HG03066 (cell line): ENCODE data around the gene POLR1C.
A peak's percentile ranks its signal among the peaks of the same experiment; 100 is the strongest.
"Not testable (repeated sequence)": the region's sequence is repeated elsewhere in the genome, so short reads cannot be mapped to it uniquely, and the experiment has no call there.

Experiments used
- ATAC-seq: cut with Tn5 transposase; IDR thresholded peaks from one replicate; pipeline ENCODE4 v1.9.1; 2021; ENCODE audit warnings: low read depth; ENCODE audit not compliant: unreplicated experiment

Gene POLR1C

DNA sequence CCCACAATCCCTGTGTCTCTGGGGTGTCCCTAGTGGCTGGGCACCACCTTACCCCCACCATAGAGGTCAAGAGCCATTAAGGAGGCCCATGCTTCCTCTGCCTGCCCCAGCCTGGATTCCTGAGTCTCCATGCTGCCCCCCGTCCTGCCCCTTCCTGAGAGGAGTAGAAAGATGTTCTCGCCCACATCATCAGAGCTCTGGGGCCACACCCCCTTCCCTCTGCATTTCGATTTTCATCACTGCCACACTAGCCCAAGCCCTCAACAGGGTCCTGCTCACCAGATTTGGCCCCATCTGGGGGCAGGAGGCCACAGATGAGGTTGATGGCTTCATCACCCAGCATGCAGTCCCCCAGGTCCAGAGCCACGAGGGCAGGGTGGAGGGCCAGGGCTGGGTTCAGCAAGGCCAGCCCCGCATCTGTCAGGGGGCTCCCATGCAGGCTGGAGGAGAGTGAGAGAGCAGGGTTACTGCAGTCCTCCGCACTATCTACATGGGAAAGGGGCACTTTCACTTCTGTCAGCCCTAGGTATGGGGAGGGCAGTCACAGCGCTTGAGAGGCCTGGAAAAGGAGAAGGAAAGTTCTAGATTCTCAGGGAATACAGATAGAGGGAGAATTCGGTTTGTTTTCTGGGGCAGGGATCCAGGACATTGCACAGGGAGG is 8.3 kb upstream of the POLR1C start:
- ATAC-seq, result no peak

DNA sequence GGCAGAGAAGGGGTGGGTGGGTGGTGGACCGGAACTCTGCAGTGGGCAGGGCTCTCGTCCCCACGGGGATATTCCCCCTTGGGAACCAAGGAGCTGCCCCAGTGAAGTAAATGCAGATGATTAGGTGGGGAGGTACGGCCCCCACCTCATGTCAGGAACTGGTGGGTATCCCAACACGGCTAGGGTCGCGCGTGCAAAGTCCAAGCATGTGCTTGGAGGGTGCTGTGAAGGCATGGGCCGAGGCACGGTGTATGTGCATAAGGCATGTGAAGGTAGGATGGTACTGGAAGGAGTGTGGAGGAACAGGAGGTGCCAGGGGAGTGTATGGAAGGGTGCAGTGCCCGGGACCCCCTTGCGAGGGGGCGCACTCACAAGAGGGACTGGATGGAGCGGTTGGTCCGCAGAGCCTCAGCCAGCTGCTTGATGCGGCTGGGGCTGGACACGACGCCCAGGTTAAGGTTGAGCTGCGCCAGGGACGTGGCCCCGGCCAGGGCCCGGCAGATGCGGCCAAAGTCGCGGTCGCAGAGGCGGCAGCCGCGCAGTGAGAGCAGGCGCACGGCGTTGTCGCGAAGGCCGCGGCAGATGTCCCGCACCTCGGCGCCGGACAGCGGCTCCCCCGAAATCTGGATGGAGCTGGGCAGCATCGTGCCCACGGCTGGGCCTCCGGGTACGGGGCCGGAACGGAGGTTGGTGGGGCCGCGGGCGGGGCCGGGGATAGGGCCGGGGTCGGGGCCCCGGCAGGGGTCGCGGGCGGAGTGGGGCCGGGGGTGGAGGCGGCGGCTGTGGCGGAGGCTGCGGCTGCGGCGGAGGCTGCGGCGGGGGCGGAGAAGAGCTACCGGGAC is 7.5 kb upstream of the POLR1C start:
- ATAC-seq, result no peak

DNA sequence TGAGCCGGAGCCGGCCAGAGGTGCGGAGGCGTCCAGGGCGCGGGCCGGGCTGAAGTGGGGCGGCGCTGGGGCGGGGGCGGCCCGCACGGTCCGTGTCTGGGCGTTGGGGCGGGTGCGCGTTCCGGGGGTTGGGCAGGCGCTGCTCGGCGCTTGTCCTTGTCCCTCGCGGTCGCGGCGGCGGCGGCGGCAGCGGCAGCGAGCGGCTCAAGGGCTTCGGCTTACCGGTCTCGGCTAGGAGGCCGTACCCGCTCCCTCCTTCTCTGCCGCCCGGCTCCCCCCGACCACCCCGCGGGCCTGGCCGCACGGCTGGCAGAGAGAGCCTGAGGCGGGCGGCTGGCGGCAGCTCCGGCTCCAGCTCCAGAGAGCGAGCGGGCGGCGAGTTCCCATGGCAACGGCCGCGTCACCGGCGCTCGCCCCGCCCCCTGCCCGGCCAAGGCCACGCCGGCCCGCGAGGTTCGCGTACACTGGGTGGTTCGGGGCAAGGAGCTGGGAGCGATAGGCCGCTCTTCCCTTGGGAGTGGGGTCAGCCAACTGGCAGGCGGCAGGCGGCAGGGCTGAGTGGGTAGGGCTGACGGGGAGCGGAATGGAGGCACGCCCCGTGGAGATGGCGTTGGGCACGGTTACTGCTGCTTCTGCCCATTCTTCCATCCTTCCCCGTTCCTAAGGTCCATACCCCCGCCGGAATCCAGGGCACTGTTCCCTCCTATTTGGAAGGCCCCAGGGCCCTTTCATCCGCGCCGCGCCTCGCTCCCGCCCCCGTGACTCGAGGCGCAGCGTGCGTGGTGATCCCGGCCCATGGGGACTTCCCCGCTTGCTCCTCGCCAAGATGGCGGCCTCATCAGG is 6.7 kb upstream of the POLR1C start, which contains the start of gene LRRC73:
Gene LRRC73 (minus strand): TSS at position 363 of the 843 bp plus-strand sequence. CDS start 561 bp downstream, outside the sequence.
- peak; percentile 64 for ATAC-seq

DNA sequence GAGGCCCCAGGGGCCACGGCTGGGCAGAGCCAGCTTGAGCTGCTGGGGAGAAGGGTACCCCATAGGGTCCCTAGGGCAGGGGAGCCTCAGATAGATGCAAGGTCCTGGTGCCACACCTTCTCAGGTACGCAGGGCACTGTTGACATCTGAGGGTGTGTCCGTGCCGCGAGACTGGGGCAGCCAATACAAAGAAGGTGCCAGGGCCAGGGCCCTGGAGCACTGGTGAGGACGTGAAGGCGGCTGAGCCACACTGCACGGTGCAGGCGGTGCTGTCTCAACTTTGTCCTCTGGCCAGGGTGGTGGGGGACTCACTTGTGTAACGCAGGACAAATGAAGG is 6.1 kb upstream of the POLR1C start:
- no peak for ATAC-seq

DNA sequence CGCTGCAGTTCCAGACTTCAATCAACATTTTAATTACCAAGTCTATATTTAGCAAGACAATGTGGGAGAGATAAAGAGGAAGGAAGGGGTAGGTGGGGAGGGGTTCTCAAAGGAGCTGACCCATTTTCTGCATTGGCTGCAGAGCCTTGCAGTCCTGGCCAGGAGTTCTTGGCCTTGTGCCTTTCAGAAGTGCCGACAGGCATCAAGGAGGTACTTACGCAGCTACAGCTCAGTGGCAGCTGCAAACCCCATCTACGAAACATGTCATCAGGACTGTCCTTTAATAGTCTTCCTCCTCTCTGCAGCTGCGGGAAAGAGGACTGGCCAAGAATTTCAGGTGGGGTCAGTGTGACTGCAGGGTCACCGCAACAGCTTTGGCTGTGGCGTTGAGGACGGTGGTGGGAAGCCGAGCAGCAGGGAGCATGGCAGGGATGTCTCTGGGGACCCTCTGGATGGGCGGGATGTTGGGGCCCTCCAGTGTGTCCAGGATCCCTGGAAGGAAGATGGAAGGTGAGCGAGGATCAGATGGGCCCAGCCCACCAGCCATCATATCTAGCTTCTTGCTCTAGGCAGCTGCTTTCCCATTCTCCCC is 5.0 kb upstream of the POLR1C start:
- no peak for ATAC-seq

DNA sequence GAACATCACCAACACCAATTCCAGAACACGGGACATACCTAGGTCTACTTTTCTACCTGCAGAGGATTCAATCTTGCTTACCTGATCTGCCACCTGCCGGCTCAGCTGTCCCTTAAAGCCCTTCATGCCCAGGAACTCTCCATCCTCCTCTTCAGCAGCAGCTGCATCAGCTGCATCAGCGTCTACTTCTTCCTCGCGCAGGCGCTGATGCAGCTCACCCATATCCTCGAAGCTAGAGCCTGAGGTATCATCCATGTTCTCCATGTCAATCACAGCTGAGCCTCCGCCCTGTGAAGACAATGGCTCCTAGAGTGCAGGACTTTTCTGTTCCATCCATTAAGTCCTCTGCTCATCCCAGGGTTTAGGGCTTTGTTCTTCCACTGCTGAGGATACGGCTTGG is 1.1 kb upstream of the POLR1C start:
- no peak for ATAC-seq

DNA sequence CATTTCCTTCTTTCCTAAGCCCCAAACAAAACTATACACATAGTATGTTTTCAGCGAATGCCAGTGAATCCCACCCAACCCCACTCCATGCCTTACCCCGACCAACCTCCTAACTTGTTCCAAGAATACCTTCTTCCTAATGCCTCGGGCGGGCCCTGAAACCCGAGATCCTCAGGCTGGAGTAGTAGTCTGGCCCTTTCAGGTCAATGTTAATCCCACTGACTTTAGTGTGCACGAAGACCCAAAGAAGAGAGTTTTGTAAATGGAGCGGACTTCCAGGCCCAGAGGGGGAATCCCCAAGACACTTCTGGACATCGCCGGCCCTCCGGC is 557 bp upstream of the POLR1C start:
- ATAC-seq, result no peak

DNA sequence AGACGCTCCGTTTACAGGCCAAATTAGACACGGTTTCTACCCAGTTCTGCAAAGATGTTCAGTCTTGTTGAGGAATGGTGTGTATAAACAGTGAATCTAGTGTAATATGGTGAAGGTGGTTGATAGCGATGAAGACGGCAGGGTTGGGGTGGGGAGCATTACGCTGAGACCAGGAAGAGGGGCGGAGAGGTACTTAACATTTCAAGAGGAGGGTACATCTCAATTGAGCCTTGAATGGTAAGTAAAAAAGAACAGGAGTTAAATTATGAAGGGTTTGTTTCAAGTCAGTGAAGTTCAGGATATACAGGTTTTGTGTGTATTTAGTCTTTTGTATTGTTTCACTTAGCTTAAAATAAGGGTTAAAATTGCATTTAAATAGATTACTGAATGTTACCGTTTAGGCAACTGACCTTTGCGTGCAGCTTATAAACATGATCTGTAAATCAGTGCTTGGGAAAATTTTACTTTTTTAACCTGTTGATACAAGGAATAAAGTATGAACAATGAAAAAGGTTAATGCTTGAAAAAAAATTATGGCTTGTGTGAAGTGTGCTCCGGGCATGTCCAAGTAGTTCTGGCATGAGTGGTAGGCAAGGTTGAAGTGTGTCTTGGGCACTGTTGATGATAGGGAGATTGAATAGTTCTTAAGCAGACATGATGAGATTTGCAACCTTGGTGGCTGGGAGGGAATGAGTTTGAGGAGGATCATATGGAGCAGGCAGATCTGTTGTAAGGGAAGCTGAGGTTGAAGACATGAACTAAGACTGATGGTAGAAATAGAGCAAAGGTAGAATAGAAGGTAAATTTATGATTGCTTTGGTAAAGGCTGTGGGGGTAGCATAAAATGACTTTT is 842 bp downstream of the POLR1C start:
- ATAC-seq, result no peak

DNA sequence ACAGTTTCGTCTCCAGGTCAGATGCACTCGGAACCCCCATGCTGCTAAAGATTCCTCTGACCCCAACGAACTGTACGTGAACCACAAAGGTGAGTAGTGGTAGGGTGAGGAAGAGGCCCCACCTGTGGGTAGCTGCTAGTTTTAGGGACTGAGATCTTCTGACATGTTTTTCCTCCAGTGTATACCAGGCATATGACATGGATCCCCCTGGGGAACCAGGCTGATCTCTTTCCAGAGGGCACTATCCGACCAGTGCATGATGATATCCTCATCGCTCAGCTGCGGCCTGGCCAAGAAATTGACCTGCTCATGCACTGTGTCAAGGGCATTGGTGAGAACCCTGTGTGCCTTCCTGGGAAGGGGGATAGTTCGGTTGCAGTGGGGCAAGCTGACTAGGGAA is 3.2 kb downstream of the POLR1C start:
- no peak for ATAC-seq

DNA sequence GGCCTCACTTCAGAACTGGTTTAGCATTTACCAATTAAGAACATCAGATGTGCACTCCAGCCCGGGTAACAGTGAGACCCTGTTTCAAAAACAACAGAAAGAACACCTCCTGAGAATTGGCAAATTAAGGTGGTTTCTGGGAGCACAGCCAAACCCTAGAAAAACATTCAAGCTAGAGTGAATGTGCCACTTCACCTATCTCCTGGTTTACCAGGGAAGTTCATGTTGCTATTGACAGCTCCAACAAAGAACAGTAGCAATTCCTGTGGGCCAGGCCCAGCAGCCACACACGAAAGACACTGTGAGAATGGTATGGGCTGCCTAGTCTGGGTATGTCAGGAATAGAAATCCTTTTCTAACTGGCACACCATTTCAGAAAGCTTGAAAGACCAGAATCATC is 4.9 kb downstream of the POLR1C start:
- no peak for ATAC-seq

DNA sequence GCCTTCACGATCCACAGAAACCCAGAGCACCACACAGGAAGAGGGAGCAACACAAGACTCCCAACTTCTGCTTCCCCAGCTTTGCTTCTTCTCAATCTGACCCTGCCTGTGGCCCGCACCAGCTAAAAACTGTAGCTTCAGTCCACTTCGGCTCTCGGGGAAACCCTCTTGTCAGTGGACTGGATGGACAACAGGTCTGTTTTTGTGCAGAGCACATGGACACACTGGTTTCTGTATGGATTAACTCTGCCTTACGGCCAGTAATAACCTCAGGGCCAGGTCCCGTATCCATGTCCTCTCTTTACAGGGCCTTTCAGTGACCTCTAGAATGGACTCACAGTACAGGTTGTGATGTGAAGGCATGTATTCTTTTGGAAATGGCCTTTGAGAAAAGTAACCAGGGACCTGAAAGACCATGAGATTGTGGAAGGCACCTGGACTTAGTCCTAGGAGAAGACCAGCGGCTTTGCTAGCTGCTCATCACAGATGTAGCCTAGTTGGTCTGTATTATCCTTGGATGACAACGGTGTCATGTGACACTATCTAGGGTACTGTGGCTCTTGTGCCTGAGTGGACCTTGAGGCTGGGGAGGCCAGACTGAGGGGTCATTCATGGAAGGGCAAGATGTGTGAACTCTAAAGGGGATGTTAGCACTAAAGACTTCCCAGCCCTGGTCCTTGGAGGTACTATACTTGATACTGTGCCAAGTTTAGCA is 5.8 kb downstream of the POLR1C start:
- ATAC-seq, result no peak

DNA sequence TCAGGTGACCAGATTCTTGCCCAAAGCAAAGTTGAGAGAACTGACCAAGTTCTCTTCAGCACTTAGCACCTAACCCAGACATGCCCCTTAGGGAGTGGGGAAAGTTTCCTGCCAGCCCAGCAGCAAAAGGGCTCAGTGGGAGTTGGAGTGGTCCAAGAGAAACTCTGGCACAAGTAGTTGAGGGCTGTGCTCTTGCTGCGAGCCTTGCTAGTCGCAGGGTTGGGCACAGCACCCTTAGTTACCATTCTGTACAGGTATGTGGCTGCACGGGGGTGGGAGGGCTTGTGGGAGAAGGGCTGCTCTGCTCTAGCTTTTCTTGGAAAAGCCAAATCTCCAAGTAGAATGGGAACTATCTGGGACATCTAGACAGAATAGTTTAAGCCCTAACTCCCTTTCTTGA is 6.4 kb downstream of the POLR1C start:
- no peak for ATAC-seq

DNA sequence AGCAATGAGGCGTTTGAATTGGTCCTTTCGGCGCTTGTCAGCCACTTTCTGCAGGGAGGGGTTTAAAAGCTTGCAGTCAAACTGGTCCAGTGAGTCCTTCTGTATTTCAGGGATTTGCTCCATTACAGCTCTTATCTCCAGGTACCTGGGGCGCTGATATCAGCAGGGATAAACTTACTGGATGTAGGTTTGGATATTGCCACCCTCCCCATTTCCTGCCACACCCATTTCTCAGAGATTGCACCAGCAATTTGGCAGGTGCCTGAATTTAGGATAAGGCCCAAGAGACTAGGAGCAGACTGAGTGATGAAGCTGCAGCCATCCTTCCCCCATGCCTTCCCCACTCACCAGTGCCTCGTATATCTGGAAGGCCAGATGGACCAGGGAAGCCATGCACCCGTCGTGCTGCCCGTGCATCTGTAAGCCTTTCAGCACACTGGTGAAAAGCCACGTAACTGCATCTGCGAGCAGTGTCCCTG is 7.6 kb downstream of the POLR1C start:
- no peak for ATAC-seq

DNA sequence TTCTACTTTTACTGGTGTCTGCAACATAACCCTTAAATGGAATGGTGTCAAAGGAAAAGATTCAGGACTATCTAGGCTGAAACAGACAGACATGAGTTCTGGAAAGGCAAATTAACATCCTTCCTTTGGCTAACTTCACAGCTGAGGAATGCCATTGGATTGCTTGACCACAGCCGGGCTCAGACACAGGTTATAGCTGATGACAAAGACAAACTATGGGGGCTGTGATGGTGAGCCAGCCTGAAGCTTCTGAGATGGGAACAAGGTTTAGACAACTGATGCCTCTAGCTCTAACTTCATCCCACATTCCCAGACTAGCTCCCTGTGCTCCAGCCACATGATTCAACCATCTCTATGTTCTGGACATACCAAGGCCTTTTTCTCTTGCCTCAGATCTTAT is 15.3 kb downstream of the POLR1C start:
- ATAC-seq, result no peak

DNA sequence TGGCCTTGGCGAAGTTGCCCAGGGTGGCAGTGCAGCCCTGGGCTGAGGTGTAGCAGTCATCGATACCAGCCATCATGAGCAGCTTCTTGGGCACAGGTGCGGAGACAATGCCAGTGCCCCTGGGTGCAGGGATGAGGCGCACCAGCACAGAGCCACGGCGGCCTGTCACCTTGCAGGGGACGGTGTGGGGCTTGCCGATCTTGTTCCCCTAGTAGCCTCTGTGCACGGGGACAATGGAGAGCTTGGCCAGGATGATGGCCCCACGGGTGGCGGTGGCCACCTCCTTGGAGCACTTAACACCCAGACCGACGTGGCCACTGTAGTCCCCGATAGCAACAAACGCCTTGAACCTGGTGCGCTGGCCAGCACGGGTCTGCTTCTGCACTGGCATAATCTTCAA is 22.1 kb downstream of the POLR1C start:
- not testable (repeated sequence) for ATAC-seq

DNA sequence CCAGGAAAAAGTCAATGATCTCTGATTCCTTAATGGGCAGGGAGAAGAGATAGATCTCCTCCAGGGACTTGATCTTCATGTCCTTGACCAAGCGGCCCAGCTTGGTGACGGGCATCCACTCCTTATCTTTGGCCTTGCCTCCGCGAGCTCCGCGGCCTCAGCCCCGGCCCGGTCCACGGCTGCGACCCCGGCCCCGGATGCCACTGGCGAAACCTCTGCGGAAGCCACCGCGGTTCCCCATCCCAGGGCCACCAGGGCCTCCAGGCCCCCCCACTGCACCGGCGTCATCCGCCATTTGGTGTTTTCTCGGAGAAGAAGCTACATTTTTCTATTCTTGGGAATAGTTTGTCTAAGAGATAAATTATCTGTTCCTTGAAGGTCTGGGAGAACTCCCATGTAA is 22.5 kb downstream of the POLR1C start:
- not testable (repeated sequence) for ATAC-seq

DNA sequence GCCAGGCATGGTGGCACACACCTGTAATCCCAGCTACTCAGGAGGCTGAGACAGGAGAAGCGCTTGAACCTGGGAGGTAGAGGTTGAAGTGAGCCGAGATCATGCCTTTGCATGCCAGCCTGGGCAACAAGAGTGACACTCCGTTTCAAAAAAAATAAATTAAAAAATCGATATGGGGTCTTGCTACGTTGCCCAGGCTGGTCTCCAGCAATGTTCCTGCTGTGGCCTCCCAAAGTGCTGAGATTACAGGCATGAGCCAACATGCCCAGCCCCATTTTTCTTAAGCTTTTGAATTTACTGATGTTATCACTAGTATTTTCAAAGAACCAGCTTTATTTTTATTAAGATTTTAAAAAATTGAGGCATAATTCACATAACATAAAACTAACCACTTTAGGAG is 23.6 kb downstream of the POLR1C start:
- ATAC-seq, result no peak

DNA sequence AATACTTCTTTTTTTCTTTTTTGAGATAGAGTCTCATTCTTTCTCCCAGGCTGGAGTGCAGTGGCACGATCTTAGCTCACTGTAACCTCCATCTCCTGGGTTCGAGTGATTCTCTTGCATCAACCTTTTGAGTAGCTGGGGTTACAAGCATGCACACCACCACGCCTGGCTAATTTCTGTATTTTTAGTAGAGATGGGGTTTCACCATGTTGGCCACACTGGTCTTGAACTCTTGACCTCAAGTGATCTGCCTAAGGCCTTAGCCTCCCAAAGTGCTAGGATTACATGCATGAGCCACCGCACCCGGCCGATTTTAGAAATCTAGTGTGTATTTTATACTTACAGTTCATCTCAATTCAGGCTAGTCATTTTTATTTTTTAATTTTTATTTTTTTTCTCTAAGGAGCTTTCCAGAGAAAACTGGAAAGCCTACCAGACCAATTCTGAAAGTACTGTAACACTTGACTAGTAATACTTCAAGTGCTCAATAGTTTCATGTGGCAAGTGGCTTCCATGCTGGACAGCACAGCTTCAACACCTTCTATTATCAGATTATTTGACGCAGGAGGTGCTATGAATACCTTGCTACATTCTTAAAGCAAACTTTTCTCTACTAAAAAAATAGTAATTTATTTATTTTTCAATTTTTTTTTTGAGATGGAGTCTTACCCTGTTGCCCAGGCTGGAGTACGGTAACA is 25.0 kb downstream of the POLR1C start:
- ATAC-seq, result peak; percentile 80

DNA sequence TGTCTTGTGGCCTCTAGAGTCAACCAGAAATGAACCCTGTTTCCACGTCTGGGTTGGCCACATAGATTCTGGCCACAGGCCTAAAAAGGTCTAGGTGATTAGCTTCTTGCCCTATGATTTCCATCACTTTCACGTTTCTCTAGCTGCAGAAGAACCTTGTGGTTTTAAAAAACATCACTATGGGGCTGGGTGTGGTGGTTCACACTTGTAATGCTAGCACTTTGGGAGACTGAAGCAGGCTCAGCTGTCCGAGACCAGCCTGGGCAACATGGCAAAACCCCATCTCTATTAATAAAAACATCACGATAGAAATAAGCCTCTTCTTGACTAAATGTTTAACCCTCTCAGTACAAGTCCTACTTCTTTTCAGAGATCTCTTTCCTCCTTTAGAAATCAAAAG is 27.6 kb downstream of the POLR1C start:
- no peak for ATAC-seq
